BE2C (cell line): Measurements from ENCODE around the gene FOXE1.

Experiments
- DNase-seq: peaks from one replicate; pipeline ENCODE4 v3.0.0-alpha.2; 2020
- H3K27me3 ChIP-seq: fragments of 250-450 bp; sonication (Bioruptor Pico); 2 replicates; pipeline ENCODE4 v1.5.1; 2020; ENCODE audit warnings: mild to moderate bottlenecking
- H3K36me3 ChIP-seq: fragments of 250-450 bp; sonication (Bioruptor Pico); 2 replicates; pipeline ENCODE4 v1.5.1; 2020; ENCODE audit warnings: mild to moderate bottlenecking
- H3K4me1 ChIP-seq: fragments of 250-450 bp; sonication (Bioruptor Pico); 2 replicates; pipeline ENCODE4 v1.5.1; 2020
- H3K4me3 ChIP-seq: 2 replicates; pipeline ENCODE4 v1.5.1; 2011; ENCODE audit warnings: low read depth, low read length
- H3K9me3 ChIP-seq: fragments of 250-450 bp; sonication (Bioruptor Pico); 2 replicates; pipeline ENCODE4 v1.5.1; 2020
- CTCF ChIP-seq: IDR thresholded peaks from 2 replicates; pipeline ENCODE4 v1.5.1; 2012; ENCODE audit warnings: mild to moderate bottlenecking, low read depth, low read length

The FOXE1 gene

GRCh38 chr9:97857606-97858392 lies 4.8 kb downstream of the FOXE1 start:
- no peak for TF ChIP-seq CTCF
- Histone ChIP-seq H3K4me1 (no peaks in the 10 kb centered on the region), H3K4me3 (no peak overlapping the region), H3K27me3 (peaks cover 93% of the 10 kb centered on the region), H3K9me3 (no peaks in the 10 kb centered on the region; the same call in 1 of the 2 replicates), H3K36me3 (no peaks in the 10 kb centered on the region)
- no peak for DNase-seq

GRCh38 chr9:97858393-97858713 lies 5.3 kb downstream of the FOXE1 start:
- Histone ChIP-seq H3K4me1 (no peaks in the 10 kb centered on the region), H3K27me3 (peaks cover 87% of the 10 kb centered on the region), H3K36me3 (no peaks in the 10 kb centered on the region), H3K4me3 (no peak overlapping the region), H3K9me3 (no peaks in the 10 kb centered on the region; the same call in 1 of the 2 replicates)
- no peak for TF ChIP-seq CTCF
- no peak for DNase-seq

DNA sequence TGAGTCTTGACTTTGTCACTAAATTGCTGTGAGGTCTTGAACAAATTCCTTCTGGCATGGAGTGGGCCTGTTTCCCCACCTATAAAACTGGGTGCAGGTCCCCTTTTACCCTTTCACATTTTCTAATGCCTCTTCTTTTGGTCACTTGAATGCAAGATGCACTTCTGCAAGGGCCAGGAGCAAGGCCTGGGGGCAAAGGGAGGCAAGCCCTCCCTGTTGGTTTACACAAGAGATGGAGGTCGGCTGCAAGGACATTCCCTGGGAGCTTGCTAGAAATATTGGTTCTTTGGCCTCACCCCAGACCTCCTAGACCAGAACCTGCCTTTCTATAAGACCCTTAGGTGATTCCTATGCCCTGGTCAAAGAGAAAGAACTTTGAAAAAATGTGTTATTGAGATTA lies 5.8 kb downstream of the FOXE1 start:
- Histone ChIP-seq H3K4me1 (no peaks in the 10 kb centered on the region), H3K4me3 (no peak overlapping the region), H3K9me3 (no peaks in the 10 kb centered on the region; the same call in 1 of the 2 replicates), H3K27me3 (peaks cover 86% of the 10 kb centered on the region), H3K36me3 (no peaks in the 10 kb centered on the region)
- TF ChIP-seq CTCF = no peak
- DNase-seq = no peak

GRCh38 chr9:97859346-97859745 lies 6.3 kb downstream of the FOXE1 start:
- H3K4me3 ChIP-seq = no peak overlapping the region
- TF ChIP-seq CTCF = no peak
- peaks cover 86% of the 10 kb centered on the region for H3K27me3 ChIP-seq

GRCh38 chr9:97860451-97861147 lies 7.6 kb downstream of the FOXE1 start:
- H3K4me1 ChIP-seq = no peaks in the 10 kb centered on the region
- no peak for TF ChIP-seq CTCF
- H3K9me3 ChIP-seq = no peaks in the 10 kb centered on the region
- no peak for DNase-seq
- no peaks in the 10 kb centered on the region for H3K36me3 ChIP-seq
- H3K4me3 ChIP-seq = no peak overlapping the region
- H3K27me3 ChIP-seq = peaks cover 74% of the 10 kb centered on the region

More at GRCh38 chr9:97859346-97859745, 6.3 kb downstream of the FOXE1 start:
- H3K4me1 ChIP-seq = no peaks in the 10 kb centered on the region
- H3K9me3 ChIP-seq = no peaks in the 10 kb centered on the region
- DNase-seq = no peak
- no peaks in the 10 kb centered on the region for H3K36me3 ChIP-seq

DNA sequence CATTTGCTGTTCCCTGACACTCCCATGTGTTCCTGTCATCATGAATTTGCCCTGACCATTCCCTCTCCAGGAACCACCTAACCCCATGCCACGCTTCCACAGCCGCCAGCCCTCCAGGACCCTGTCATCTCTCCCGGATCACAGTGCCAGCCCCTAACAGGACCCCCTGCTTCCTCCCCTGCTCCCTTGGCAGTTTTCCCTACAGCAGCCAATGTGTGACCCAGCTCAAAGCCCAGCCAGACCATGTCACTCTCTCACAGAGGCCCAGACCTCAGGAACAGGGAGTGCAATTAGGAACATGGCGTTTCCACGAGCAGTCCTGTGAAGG lies 8.1 kb downstream of the FOXE1 start:
- DNase-seq = no peak
- no peaks in the 10 kb centered on the region for H3K36me3 ChIP-seq
- H3K4me1 ChIP-seq = no peaks in the 10 kb centered on the region
- H3K27me3 ChIP-seq = peaks cover 69% of the 10 kb centered on the region
- H3K9me3 ChIP-seq = no peaks in the 10 kb centered on the region
- H3K4me3 ChIP-seq = no peak overlapping the region
- TF ChIP-seq CTCF = no peak
